Measurements from ENCODE around the gene LY6G6F. TPM values are rescaled to one million over a fixed set of nuclear protein-coding genes. Genes with fewer than 3 reads are reported as not detected.

Gene LY6G6F
- total RNA-seq: not detected in 2 replicates

GRCh38 chr6:31706599-31706998, at the start of gene LY6G6F:
Gene LY6G6F, plus strand, starts transcription at chr6:31706866. Its CDS starts 41 bp downstream, at chr6:31706907.

GRCh38 chr6:31660381-31661261, 46.0 kb upstream of the LY6G6F start, which contains the start of gene C6orf47:
Gene C6orf47, minus strand, starts transcription at chr6:31660778. Its CDS starts 831 bp downstream, at chr6:31659947.

GRCh38 chr6:31664790-31665500, 41.7 kb upstream of the LY6G6F start, which contains the start of gene GPANK1:
Gene GPANK1, minus strand, starts transcription at chr6:31664997. Its CDS starts 519 bp downstream, at chr6:31664478.

GRCh38 chr6:31665501-31666336, 40.9 kb upstream of the LY6G6F start, which contains the start of gene CSNK2B:
Gene CSNK2B, plus strand, starts transcription at chr6:31666080. Its CDS starts 752 bp downstream, at chr6:31666832.

GRCh38 chr6:31669676-31670075, 37.0 kb upstream of the LY6G6F start, which contains the start of gene LY6G5B:
Gene LY6G5B, plus strand, starts transcription at chr6:31669976. Its CDS starts 975 bp downstream, at chr6:31670951.

GRCh38 chr6:31680226-31681134, 26.2 kb upstream of the LY6G6F start, which contains the start of gene LY6G5C:
Gene LY6G5C, minus strand, starts transcription at chr6:31681067. Its CDS starts 694 bp downstream, at chr6:31680373.

GRCh38 chr6:31702819-31703716, 3.6 kb upstream of the LY6G6F start, which contains the start of gene ABHD16A:
Gene ABHD16A, minus strand, starts transcription at chr6:31703324. Its CDS starts 43 bp downstream, at chr6:31703281.

GRCh38 chr6:31715022-31715958, 8.6 kb downstream of the LY6G6F start, which contains the start of gene LY6G6D:
Gene LY6G6D, plus strand, starts transcription at chr6:31715348. Its CDS starts 8 bp downstream, at chr6:31715356.

GRCh38 chr6:31721351-31722020, 14.8 kb downstream of the LY6G6F start, which contains the start of gene LY6G6C:
Gene LY6G6C, minus strand, starts transcription at chr6:31721746. Its CDS starts 67 bp downstream, at chr6:31721679.

GRCh38 chr6:31723245-31723979, 16.7 kb downstream of the LY6G6F start, which contains the start of gene MPIG6B:
Gene MPIG6B, plus strand, starts transcription at chr6:31723373. Its CDS starts 11 bp downstream, at chr6:31723384.

GRCh38 chr6:31728767-31729514, 22.3 kb downstream of the LY6G6F start, which contains the start of gene DDAH2:
Gene DDAH2, minus strand, starts transcription at chr6:31729299. Its CDS starts 138 bp downstream, at chr6:31729161.

GRCh38 chr6:31736021-31736767, 29.5 kb downstream of the LY6G6F start, which contains the start of gene CLIC1:
Gene CLIC1, minus strand, starts transcription at chr6:31736530. Its CDS starts 230 bp downstream, at chr6:31736300.

GRCh38 chr6:31739639-31740396, 33.2 kb downstream of the LY6G6F start, which contains the start of gene MSH5:
Gene MSH5, plus strand, starts transcription at chr6:31740005. Its CDS starts 462 bp downstream, at chr6:31740467.

